H1 (cell line): ENCODE data around the gene RBP4. TPM values are rescaled to one million over a fixed set of nuclear protein-coding genes. Genes with fewer than 3 reads are reported as not detected.
A peak's percentile ranks its signal among the peaks of the same experiment; 100 is the strongest.

Experiments
- CTCF ChIA-PET: fragments of 300-600 bp; sonication (Branson Sonifier 250); formaldehyde crosslinking; loops from one replicate; lab custom pipeline; 2021; ENCODE audit not compliant: partially characterized antibody; lab: Charles Lee
- POLR2A ChIA-PET: fragments of 300-600 bp; sonication (Branson Sonifier 250); formaldehyde crosslinking; loops from one replicate; lab custom pipeline; 2021; ENCODE audit warnings: inconsistent platforms; ENCODE audit not compliant: partially characterized antibody; lab: Charles Lee
- DNase-seq, 2 experiments: peaks; one replicate each; pipeline versions ENCODE4 v3.0.0 to v3.0.0-alpha.2; 2010 to 2022; ENCODE audit warnings: low spot score in 2 of 2, low read depth in 1 of 2, mixed read lengths in 1 of 2
- FAIRE-seq: peaks from 2 replicates; lab custom pipeline; 2011; peaks lifted over from hg19 to GRCh38; lab: Jason Lieb, UNC
- H2AFZ ChIP-seq: 2 replicates; pipeline ENCODE4 v1.8.1; 2012; ENCODE audit warnings: low read length, inconsistent platforms
- H2AK5ac ChIP-seq: 2 replicates; pipeline ENCODE4 v1.6.1; 2013; ENCODE audit warnings: low read depth, low read length
- H2BK120ac ChIP-seq: replicated peaks from 2 replicates; pipeline ENCODE3; 2013; ENCODE audit warnings: low read depth, low read length, inconsistent platforms
- H2BK12ac ChIP-seq: 2 replicates; pipeline ENCODE4 v1.6.1; 2013; ENCODE audit warnings: low read depth, low read length
- H2BK15ac ChIP-seq: 2 replicates; pipeline ENCODE4 v1.6.1; 2013; ENCODE audit warnings: low read length
- H2BK20ac ChIP-seq: 2 replicates; pipeline ENCODE4 v1.6.1; 2013; ENCODE audit warnings: low read length
- H2BK5ac ChIP-seq: 2 replicates; pipeline ENCODE4 v1.6.1; 2013; ENCODE audit warnings: low read depth, low read length
- H3K14ac ChIP-seq: 2 replicates; pipeline ENCODE4 v1.6.1; 2013; ENCODE audit warnings: inconsistent platforms; ENCODE audit not compliant: insufficient read length
- H3K18ac ChIP-seq: 2 replicates; pipeline ENCODE4 v1.6.1; 2013; ENCODE audit warnings: low read length; ENCODE audit errors: extremely low read depth
- H3K23ac ChIP-seq: 2 replicates; pipeline ENCODE4 v1.6.1; 2013; ENCODE audit warnings: inconsistent platforms; ENCODE audit not compliant: insufficient read length
- H3K23me2 ChIP-seq: 2 replicates; pipeline ENCODE4 v1.6.1; 2013; ENCODE audit warnings: low read depth, low read length
- H3K27ac ChIP-seq: 2 replicates; pipeline ENCODE4 v1.6.1; 2011; ENCODE audit warnings: low read depth, low read length, inconsistent platforms
- H3K27me3 ChIP-seq, 4 experiments: replicated peaks in 1 of 4; 1 replicate in 1 of 4; 2 replicates in 3 of 4; pipeline versions ENCODE4 v1.6.1 to v1.8.1; 2011 to 2013; ENCODE audit warnings: low read length in 3 of 4, mild to moderate bottlenecking in 3 of 4, inconsistent platforms in 2 of 4, mixed read lengths in 2 of 4, moderate library complexity in 1 of 4; ENCODE audit not compliant: control insufficient read depth in 3 of 4, insufficient read depth in 3 of 4; ENCODE audit errors: extremely low read depth in 1 of 4
- H3K36me3 ChIP-seq, 4 experiments: 2 replicates each; pipeline versions ENCODE4 v1.6.1 to v1.8.1; 2011 to 2013; ENCODE audit warnings: mild to moderate bottlenecking in 4 of 4, low read length in 3 of 4, moderate library complexity in 2 of 4, control low read depth in 1 of 4, inconsistent platforms in 1 of 4; ENCODE audit not compliant: insufficient read depth in 4 of 4, control insufficient read depth in 2 of 4
- H3K4ac ChIP-seq: replicated peaks from 2 replicates; pipeline ENCODE3; 2013; ENCODE audit warnings: low read length, low read depth, mixed read lengths, inconsistent platforms; ENCODE audit not compliant: insufficient read length
- H3K4me1 ChIP-seq, 4 experiments: replicated peaks in 1 of 4; 1 replicate in 1 of 4; 2 replicates in 3 of 4; pipeline versions ENCODE4 v1.6.1 to v1.8.1; 2011 to 2013; ENCODE audit warnings: low read length in 3 of 4, inconsistent platforms in 2 of 4, mixed read lengths in 1 of 4; ENCODE audit not compliant: insufficient read depth in 4 of 4, control insufficient read depth in 3 of 4
- H3K4me2 ChIP-seq, 2 experiments: 2 replicates each; pipeline versions ENCODE4 v1.6.1 to v1.8.1; 2011 to 2013; ENCODE audit warnings: low read depth in 2 of 2, low read length in 2 of 2, control low read depth in 1 of 2, inconsistent platforms in 1 of 2, mild to moderate bottlenecking in 1 of 2; ENCODE audit not compliant: insufficient read depth in 1 of 2
- H3K4me3 ChIP-seq, 4 experiments: fragments of 200-600, 300-600 bp in 1 of 4; sonication (generic), shearing (Covaris generic), sonication (Bioruptor Twin) in 1 of 4; 2 replicates each; pipeline versions ENCODE4 v1.5.1 to v1.8.1; 2011 to 2016; ENCODE audit warnings: low read length in 4 of 4, low read depth in 3 of 4, control low read depth in 2 of 4, inconsistent platforms in 2 of 4, mild to moderate bottlenecking in 2 of 4, mixed read lengths in 1 of 4, moderate library complexity in 1 of 4; ENCODE audit not compliant: insufficient read depth in 2 of 4; ENCODE audit errors: extremely low read depth in 1 of 4
- H3K56ac ChIP-seq: replicated peaks from 2 replicates; pipeline ENCODE3; 2013; ENCODE audit warnings: low read depth, mild to moderate bottlenecking, mixed read lengths, low read length, inconsistent platforms; ENCODE audit not compliant: insufficient read length
- H3K79me1 ChIP-seq: 2 replicates; pipeline ENCODE4 v1.6.1; 2013; ENCODE audit warnings: low read depth, low read length, control low read depth
- H3K79me2 ChIP-seq, 2 experiments: 2 replicates each; pipeline versions ENCODE4 v1.6.1 to v1.8.1; 2012 to 2013; ENCODE audit warnings: low read length in 2 of 2, mild to moderate bottlenecking in 2 of 2, inconsistent platforms in 1 of 2; ENCODE audit not compliant: insufficient read depth in 2 of 2, control insufficient read depth in 1 of 2
- H3K9ac ChIP-seq, 4 experiments: replicated peaks in 1 of 4; 1 replicate in 1 of 4; 2 replicates in 3 of 4; pipeline versions ENCODE4 v1.6.1 to v1.8.1; 2011 to 2013; ENCODE audit warnings: low read depth in 3 of 4, low read length in 3 of 4, control low read depth in 2 of 4, mild to moderate bottlenecking in 2 of 4, moderate library complexity in 2 of 4, inconsistent platforms in 1 of 4; ENCODE audit errors: extremely low read depth in 1 of 4
- H3K9me3 ChIP-seq, 2 experiments: 2 replicates each; pipeline versions ENCODE4 v1.6.1 to v1.8.1; 2012 to 2013; ENCODE audit warnings: mild to moderate bottlenecking in 2 of 2, moderate library complexity in 2 of 2, control low read depth in 1 of 2, inconsistent platforms in 1 of 2, low read depth in 1 of 2, low read length in 1 of 2, mixed read lengths in 1 of 2; ENCODE audit not compliant: insufficient read depth in 2 of 2
- H4K20me1 ChIP-seq, 2 experiments: replicated peaks in 1 of 2; 2 replicates each; pipeline versions ENCODE3 to v1.8.1; 2011 to 2013; ENCODE audit warnings: inconsistent platforms in 2 of 2, low read length in 2 of 2, mild to moderate bottlenecking in 1 of 2; ENCODE audit not compliant: insufficient read depth in 2 of 2, control insufficient read depth in 1 of 2
- H4K5ac ChIP-seq: 2 replicates; pipeline ENCODE4 v1.6.1; 2013; ENCODE audit warnings: low read length, low read depth, mixed read lengths, inconsistent platforms; ENCODE audit not compliant: insufficient read length
- H4K8ac ChIP-seq: 2 replicates; pipeline ENCODE4 v1.8.0; 2013; ENCODE audit warnings: mild to moderate bottlenecking, moderate library complexity, low read length, inconsistent platforms; ENCODE audit not compliant: insufficient read depth; ENCODE audit errors: extremely low read depth
- H4K91ac ChIP-seq: replicated peaks from 2 replicates; pipeline ENCODE3; 2013; ENCODE audit warnings: low read length, mixed read lengths, inconsistent platforms; ENCODE audit not compliant: insufficient read length
- RXRA ChIP-seq: IDR thresholded peaks from 2 replicates; pipeline ENCODE4 v1.6.1; 2011; ENCODE audit warnings: low read depth, mild to moderate bottlenecking, low read length, moderate library complexity; ENCODE audit not compliant: insufficient read depth
- WGBS, 2 experiments: shearing (Covaris generic) in 1 of 2; methylation state at CpG; one replicate each; pipeline versions ENCODE4 v1.1.6 to v1.1.7; 2013 to 2015; ENCODE audit warnings: low lambda C conversion rate in 2 of 2, mixed read lengths in 2 of 2, inconsistent platforms in 1 of 2, low coverage in 1 of 2, missing lambda C conversion rate in 1 of 2; ENCODE audit not compliant: insufficient replicate concordance in 2 of 2, insufficient coverage in 1 of 2, insufficient read length in 1 of 2; ENCODE audit errors: extremely low coverage in 1 of 2, missing lambda C conversion rate in 1 of 2; 5-methylcytosine and 5-hydroxymethylcytosine counted together
- polyA plus RNA-seq, 7 experiments: library from polyadenylated mRNA; depleted of rRNA in 3 of 7; stranded (reverse) in 5 of 7; unstranded in 2 of 7; fragments of >200 nt in 5 of 7; fragments of 200-250 nt in 2 of 7; gene quantifications; 1 replicate in 5 of 7; 2 replicates in 1 of 7; 4 replicates in 1 of 7; pipeline versions ENCODE4 v1.2.1 to v1.2.3, GENCODE V29; 2011 to 2013; ENCODE audit warnings: missing spikeins in 2 of 7, mixed read lengths in 2 of 7
- total RNA-seq: library from RNA; stranded (reverse); fragmentation: NEBNext Ultra II Directional; extraction: Animal tissue kit (Norgen Biotek cat#: 25700); gene quantifications from 2 replicates; pipeline ENCODE4 v1.2.1, GENCODE V29; 2021

RBP4 gene
- total and polyA plus RNA-seq, 2 of the 8 experiments (the other 6 are each of a cell fraction or from before 2014, with no cell fraction given) = 0.42 to 0.97 TPM

DNA sequence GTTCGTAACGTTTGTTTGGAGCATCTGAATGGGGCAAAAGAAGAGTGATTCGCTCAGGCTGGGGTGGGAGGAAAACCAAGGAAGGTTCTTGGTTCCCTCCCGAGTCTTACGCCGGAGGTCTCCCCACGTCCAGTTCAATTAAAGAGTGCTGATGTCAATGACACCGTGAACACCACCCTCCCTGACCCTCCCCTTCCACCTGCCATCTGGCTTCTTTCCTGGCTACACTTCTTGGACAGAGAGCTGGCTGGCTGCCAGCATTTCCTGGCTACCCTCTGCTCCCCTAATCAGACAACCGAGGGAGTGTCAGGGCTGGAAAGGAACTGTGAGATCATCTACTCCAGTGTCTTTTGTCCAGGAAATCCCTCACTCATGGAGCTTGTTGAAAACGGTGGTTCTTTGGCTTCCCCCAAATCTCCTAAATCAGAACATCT lies 58.7 kb downstream of the RBP4 start:
- Histone ChIP-seq H3K18ac (no peak overlapping the region), H2BK15ac (no peak overlapping the region), H4K5ac (no peak overlapping the region), H4K8ac (no peak overlapping the region), H3K79me2 (no peaks in the 10 kb centered on the region), H2BK20ac (no peak overlapping the region), H2AFZ (peak overlapping the region; percentile 37; the same call in 1 of the 2 replicates), H3K4me2 (peak overlapping the region in 1 of 2 experiments; percentile 3; a peak in 1 of 4 replicates), H3K14ac (no peak overlapping the region), H3K4ac (no peak overlapping the region), H3K4me3 (no peak overlapping the region; a peak in 1 of 8 replicates), H4K20me1 (no peaks in the 10 kb centered on the region), H2AK5ac (no peak overlapping the region), H3K9ac (no peak overlapping the region), H3K27ac (no peak overlapping the region), H3K9me3 (no peaks in the 10 kb centered on the region), H2BK5ac (no peak overlapping the region), H3K4me1 (no peaks in the 10 kb centered on the region), H2BK120ac (no peak overlapping the region), H3K56ac (no peak overlapping the region), H3K36me3 (no peaks in the 10 kb centered on the region), H3K79me1 (no peaks in the 10 kb centered on the region), H3K23ac (no peak overlapping the region), H3K23me2 (no peaks in the 10 kb centered on the region; the same call in 1 of the 2 replicates), H3K27me3 (peaks cover 0 to 3% (median 0%) of the 10 kb centered on the region in 4 experiments; a peak in 1 of 7 replicates), H2BK12ac (no peak overlapping the region), H4K91ac (no peak overlapping the region)
- DNase-seq (no peak), FAIRE-seq (no peak)
- WGBS, 2 experiments = 60% methylated on average over 10 of the region's 10 CpGs; no CpG with 5 or more reads in 1 of the 2 experiments
- ChIA-PET CTCF (interaction anchor here (0.5 to 4.5 kb wide), 24 partner anchors 9 to 979 kb away, joined by 3 to 78 read pairs (median 4); partner anchors contain the start of gene FFAR4), POLR2A (interaction anchor here (1.1 kb wide), 1 partner anchor 24 kb away, joined by 3 read pairs; the partner anchor contains the start of gene FFAR4)
- no peak for TF ChIP-seq RXRA

Other genes with a start within 250 kb of the RBP4 start
- gene MYOF, start 118.9 kb downstream of the RBP4 start, total RNA-seq = 2.3 and 3.2 TPM in 2 replicates
- gene MYOF, start 118.9 kb downstream of the RBP4 start, polyA plus RNA-seq (2011; rRNA removed) = 0.94 and 0.98 TPM in 2 replicates
- 18.9 and 19.6 TPM in 2 replicates for gene CEP55, start 104.6 kb downstream of the RBP4 start, total RNA-seq
- gene CEP55, start 104.6 kb downstream of the RBP4 start, polyA plus RNA-seq (2011; rRNA removed) = 3.5 and 7.0 TPM in 2 replicates
- gene FFAR4, start 34.6 kb downstream of the RBP4 start, total RNA-seq = not detected in 2 replicates
- gene FFAR4, start 34.6 kb downstream of the RBP4 start, polyA plus RNA-seq (2011; rRNA removed) = 0.05 TPM in 1 of 2 replicates, not detected in the other
- gene PDE6C, start 11.3 kb upstream of the RBP4 start, total RNA-seq = not detected in 2 replicates
- not detected in 2 replicates for gene PDE6C, start 11.3 kb upstream of the RBP4 start, polyA plus RNA-seq (2011; rRNA removed)
- 11.9 and 13.5 TPM in 2 replicates for gene FRA10AC1, start 101.4 kb upstream of the RBP4 start, total RNA-seq
- 2.7 and 4.4 TPM in 2 replicates for gene FRA10AC1, start 101.4 kb upstream of the RBP4 start, polyA plus RNA-seq (2011; rRNA removed)
- gene LGI1, start 156.7 kb upstream of the RBP4 start, total RNA-seq = not detected in 2 replicates
- 0.15 and 0.28 TPM in 2 replicates for gene LGI1, start 156.7 kb upstream of the RBP4 start, polyA plus RNA-seq (2011; rRNA removed)